NCI-H446 treated with DMSO at 0.1 percent for 48 hours (cell line): ENCODE data around the gene GP1BA.
A peak's percentile ranks its signal among the peaks of the same experiment; 100 is the strongest.

Source experiments
- DNase-seq: peaks from one replicate; lab custom pipeline; 2025; lab: John Stamatoyannopoulos, UW

Gene GP1BA

DNA sequence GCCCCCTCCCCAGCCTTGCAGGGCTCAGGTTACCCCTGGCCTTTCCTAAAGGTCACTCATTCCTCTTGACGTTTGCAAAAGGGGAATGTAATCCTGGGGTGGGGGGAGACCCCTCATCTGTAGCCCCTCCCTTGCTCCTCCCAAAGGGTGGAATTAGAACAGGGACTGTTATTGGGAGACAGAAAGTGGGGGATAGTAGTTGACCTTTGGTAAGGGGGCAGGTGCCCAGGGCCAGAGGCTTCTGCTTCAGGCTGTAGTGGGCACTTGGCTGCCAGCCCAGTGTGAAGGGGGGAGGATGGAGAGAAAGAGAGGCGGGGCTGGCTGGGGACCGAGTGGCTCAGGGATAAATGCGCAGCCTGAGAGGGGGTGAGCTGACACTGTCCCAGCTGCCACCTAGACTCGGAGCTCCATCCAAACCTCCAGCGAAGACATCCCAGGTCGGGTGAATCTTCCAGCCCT is 18.7 kb downstream of the GP1BA start, which contains the start of gene ENO3:
TSS of gene ENO3 (plus strand) at position 374 of the 459 bp plus-strand sequence. CDS start 711 bp downstream, outside the sequence.
- DNase-seq, result no peak

DNA sequence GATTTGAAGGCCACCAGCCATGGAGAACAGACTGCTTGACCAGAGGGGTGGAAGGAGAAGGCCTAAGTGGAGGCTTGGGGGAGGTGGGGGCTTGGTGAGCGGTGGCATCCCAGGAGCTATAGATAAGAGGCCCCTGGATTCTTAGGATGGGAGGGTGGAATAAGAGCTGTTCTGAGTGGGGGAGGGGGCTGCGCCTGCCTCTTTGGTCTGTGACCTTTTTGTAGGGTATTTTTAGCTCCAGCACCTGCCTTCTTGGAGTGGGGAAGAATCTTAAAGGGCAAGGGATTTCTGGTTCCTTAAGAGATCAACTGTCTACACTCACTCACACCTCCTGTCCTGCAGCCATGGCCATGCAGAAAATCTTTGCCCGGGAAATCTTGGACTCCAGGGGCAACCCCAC is 19.4 kb downstream of the GP1BA start:
- DNase-seq, result no peak

DNA sequence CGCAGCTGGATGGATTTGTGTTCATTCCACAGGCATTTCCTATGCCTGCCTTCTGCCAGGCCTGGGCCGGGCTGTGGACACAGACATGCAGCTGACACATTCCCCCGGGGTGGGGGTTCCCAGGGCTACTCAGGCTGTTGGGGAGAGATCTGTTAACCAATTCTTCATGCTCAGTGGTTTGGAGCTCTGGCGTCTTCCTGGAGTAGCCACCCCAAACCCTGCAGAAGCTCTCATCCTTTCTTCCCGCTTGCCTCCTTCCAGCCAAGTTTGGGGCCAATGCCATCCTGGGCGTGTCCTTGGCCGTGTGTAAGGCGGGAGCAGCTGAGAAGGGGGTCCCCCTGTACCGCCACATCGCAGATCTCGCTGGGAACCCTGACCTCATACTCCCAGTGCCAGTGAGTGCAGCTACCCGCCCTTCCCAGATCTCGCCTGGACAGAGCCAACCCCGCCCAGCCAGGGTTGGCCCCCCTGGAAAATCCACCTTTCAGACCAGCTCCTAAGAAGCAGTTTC is 21.4 kb downstream of the GP1BA start:
- no peak for DNase-seq

DNA sequence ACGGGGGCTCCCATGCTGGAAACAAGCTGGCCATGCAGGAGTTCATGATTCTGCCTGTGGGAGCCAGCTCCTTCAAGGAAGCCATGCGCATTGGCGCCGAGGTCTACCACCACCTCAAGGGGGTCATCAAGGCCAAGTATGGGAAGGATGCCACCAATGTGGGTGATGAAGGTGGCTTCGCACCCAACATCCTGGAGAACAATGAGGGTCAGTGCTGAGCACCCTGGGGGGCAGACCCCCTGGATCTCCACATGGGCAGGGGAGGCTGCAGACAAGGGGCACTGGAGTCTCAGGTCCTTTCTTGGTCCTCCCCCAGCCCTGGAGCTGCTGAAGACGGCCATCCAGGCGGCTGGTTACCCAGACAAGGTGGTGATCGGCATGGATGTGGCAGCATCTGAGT is 23.0 kb downstream of the GP1BA start:
- no peak for DNase-seq

DNA sequence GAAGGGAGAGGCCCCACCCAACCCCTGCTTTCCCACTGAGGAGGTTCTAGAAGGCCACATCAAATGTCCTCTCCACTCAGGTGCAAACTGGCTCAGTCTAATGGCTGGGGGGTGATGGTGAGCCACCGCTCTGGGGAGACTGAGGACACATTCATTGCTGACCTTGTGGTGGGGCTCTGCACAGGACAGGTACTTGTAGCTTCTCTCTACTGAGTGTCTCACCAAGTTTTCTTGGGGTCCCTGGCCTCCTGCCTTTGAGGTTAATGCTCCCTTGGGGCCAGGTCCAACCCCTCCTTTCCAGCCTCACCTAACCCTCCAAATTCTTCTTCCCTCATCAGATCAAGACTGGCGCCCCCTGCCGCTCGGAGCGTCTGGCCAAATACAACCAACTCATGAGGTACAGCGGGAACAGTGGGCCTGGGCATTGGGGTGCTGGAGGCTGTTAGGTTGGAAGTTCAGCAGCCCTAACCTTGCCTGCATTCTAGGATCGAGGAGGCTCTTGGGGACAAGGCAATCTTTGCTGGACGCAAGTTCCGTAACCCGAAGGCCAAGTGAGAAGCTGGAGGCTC is 24.5 kb downstream of the GP1BA start:
- DNase-seq, result no peak

DNA sequence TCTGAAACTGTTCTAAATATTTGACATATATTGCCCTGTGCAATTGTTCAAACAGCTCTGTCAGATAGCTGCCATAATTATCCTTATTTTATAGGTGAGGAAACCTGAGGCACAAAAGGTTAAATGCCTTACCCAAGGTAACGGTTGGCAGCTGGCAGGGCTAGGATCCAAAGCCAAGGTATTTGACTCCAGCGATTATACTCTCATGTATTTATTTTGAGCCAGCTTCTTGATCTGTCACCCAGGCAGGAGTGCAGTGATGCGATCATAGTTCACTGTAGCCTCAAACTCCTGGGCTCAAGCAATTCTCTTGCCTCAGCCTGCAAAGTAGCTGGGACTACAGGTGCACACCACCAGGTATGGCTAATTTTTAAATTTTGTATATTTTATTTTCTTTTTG is 26.0 kb downstream of the GP1BA start:
- DNase-seq, result no peak

DNA sequence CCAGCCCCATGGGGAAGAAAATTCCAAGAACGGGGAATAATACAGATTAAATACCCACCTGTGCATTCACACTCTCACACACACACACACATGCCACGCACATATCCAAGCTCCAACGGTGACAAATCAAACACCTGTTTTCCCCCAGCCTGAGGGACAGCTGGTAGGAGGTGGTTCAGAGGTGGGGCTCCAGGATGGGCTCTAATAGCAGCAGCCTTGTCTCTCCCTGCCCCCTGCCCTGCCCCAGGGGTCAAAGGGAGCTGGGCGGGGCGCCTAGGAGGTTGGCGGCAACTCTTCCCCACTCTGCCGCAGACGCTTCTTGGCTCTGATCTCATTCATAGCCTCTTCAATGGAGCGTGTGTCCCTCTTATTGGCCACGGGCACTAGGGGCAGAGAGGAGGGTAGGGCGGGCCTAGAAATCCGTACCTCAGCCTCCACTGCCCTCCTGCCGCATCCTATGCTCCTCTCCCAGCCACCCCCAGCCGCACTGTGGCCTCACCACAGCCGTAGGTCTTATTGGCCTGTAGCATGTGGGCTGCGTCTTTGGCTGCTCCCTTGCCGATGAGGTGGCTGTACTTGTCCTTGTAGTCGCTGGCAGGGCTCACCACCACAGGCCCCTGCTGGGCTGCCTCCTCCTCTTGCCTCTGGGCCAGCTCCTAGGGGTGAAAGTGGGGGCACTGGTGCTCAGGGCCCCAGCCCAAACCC is 27.3 kb downstream of the GP1BA start:
- DNase-seq, result no peak

DNA sequence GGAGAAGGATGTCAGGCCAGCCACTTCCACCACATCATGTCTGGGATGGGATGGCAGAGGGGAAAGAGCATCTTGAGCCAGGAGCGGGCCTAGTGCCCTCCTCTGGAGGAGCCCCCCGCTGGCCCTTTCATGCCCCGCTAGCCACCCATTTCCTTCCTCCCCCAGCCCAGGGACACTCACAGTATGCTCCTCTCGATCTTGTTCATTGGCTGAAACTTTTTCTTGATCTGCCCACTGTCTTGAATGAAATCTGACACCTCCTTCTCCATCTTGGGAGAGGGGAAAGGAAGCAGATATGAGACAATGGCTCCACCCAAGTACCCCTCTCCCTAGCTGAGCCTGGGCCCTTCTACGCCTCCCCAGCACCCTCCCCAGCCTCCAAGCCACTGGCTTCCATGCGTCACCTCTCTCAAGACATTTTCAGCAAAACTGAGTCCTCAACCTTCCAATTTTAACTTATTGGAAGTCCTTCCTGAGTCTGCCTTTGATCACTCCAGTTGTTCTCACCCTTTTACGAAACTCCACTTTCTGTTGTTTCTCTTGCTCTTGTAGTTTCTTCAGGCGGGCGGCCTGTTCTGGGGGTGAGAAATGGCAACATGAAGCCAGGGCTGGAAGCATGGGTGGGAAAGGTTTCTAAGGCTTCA is 28.3 kb downstream of the GP1BA start:
- no peak for DNase-seq

DNA sequence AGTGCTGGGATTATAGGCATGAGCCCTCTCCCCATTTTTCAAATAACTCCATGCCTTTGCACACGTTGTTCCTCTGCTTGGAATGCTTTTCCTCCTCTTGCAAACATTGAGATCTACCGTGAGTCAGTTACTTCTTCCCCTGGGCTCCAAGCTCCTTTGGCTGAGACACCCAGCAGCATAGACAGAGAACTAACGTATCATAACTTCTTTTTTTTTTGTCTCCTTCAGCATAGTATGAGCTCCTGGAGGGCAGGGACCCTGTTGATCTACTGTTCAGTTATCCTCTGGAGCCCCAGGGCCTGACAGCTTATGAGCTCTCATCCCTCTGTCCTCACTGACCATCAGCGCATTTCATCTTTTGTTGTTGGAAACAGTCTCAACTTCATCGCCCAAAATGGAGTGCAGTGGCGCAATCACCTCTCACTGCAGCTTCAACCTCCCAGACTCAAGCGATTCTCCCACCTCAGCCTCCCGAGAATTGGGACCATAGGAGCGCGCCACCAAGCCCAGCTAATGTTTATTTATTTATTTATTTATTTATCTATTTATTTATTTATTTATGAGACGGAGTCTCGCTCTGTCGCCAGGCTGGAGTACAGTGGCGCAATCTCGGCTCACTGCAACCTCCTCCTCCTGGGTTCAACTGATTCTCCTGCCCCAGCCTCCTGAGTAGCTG is 33.4 kb downstream of the GP1BA start:
- no peak for DNase-seq

DNA sequence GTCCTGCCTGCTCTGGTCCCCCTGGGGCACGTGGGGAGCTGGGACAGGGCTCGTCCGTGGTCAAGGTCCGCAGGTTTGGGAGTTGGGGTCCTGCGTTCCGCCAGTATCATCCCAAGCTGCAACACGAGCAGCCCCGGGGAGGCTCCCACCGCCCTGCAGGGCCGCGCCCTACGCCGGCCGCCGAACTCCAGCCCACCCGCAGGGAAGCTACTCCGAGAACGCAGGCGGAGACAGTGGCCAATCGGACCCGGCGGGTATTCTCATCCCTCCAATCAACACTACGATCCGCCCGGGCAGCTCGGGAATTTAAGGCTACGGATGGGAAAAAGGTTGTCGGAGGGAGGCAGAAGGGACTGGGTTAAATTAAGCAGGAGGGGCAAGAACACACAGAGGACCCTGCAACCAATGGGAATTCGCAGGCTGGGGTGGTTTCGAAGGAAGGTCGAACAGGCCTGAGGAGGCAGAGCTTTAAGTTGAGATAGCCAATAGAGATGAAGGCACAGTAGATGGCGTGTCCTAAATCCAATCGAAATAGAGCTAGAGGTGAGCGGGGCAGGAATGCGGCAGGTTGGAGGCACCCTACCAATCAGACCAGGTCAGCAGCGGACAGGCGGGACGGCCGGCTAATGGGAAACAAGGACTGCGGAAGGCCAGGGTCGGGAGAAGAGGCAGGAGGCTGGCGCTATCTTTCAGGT is 34.9 kb downstream of the GP1BA start:
- peak; percentile 99 for DNase-seq

DNA sequence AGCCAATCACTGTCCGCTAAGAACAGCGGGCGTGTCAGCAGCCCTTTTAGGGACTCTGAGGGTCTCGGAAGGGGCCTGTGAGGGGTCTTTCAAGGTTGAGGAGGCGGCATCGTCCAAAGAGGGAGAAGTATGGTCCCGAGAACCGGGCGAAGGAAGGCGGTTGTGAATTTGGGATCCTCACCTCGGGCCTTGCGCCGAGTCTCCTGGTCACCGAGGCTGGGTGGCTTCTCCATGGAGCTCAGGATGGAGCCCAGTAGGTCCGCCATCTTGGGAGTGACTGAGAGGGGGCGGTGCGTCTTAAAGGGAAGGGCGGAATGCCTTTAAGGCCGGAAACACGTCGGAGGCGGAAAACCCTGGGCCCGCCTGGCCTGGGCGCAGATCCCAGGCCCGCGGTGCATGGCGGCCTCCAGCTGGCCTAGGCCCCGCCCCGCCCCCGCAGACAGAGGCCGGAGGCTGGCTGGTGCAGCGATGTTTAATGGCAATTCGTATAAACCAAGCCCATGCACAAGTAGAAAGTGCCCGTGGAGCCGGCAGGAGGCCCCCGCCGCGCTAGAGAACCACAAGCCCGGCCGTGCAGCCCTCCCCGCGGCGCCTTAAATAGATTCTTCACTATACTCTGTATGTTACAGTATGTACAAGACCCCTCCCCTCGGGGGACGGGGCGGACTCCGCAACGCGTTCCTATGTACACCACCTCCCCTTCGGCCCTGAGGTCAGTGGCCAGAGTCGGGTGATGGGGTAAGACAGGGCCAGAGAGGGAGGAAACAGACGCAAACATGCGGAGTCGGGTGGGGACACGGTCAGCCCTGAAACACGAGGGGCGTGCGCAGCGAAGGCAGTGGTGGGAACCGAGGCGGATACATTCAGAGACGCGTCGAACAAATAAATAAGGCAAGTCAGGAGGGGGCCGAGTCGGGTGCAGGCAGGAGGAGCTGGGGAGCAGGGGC is 35.7 kb downstream of the GP1BA start, which contains the start of gene SPAG7:
TSS of gene SPAG7 (minus strand) at position 279 of the 947 bp plus-strand sequence. CDS start at position 266, 13 bp downstream.
- DNase-seq, result peak; percentile 88

DNA sequence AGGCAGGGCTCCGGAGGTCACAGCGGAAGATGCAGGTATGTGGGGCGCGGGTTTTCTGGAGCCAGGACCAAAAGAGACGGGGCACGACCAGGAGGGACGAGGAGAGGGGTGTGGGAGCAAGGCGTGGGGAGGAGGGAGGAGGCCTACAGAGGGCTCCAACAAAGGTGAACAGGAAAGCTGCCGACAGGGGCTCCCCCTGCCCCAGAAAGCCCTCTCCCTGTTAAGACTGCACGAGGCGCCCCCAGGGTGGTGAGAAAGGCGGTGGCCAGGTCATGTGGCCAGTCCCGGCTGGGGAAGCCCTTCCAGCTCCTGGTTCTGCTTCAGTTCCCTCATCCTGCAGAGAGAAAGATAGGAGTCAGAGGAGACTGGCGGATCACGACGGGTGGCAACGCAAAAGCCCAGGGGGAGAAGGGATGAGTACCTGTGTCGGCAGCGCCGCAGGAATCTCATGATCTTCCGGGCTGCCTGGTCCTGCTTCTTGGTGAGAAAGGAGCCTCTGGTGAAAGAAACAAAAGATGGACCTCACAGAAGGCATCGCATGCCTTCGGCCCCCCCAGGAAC is 36.5 kb downstream of the GP1BA start:
- no peak for DNase-seq

DNA sequence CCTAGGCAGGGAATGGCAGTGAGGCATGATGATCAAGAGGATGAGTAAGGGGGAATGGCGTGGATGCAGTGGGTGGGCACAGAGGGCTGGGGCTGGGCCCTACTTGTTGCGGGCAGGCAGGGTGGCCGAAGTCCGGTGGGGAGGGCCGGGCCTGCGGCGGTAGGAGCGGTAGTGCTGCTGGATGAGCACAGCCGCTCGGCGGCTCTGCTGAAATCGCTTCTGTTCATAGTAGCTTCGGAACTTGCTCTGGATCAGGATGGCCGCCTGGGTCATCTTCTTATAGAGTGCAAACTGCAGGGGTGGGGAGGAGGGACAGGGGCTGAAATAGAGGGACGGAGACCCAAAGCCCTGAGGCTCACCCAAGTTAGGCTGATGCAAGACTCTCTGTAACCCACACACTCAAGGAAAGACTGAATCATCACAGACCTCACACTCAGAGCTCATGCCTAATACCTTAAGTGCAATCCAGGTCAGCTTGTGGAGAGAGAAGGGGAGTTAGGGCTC is 37.0 kb downstream of the GP1BA start:
- no peak for DNase-seq

DNA sequence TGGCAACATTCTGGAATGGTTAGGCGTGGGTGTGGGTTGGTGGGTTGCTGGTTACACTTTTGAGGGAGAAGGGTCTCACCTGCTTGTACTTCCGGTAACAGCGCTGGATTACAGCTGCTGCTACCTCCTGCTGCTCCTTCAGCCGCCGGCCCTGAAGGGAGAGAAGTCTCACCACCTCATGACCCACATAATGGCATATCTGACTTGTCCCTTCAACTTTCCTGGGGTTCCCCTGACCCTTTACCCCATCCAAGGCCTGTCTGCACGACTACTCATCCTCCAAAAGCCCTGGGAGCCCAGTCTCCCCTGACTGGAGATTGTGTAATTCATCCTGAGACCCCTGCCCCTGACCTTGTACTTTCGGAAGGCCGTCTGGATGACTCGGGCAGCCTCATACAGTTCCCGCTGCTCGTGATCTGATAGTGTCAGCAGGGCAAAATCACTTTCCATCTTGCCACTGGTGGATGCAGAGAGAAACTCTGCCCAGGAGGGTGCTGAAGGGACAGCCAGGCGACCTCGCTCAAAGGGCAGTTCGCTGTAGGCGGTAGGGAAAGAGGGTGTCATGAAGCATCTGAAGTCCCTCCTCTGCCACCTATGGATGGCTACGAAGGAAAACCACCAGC is 37.6 kb downstream of the GP1BA start:
- DNase-seq, result no peak

DNA sequence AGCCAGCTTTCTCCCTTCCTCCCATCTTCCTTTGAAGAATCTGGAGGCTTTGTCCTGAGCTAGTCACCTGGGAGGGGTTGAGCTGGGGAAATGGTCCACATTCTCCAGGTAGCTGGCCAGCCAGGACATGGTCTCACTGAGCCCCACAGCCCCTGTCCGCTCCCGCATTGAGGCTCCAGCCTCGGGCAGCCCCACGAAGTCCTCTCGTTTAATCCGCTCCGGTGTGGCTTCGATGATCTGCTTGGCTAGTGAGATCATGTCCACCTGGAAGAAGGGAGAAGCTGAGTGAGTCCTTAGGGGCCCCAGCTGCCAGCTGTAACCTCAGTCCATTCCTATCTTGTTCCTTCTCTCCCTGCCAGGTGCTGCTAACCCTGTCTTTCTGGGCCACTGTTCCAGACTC is 38.2 kb downstream of the GP1BA start:
- no peak for DNase-seq

DNA sequence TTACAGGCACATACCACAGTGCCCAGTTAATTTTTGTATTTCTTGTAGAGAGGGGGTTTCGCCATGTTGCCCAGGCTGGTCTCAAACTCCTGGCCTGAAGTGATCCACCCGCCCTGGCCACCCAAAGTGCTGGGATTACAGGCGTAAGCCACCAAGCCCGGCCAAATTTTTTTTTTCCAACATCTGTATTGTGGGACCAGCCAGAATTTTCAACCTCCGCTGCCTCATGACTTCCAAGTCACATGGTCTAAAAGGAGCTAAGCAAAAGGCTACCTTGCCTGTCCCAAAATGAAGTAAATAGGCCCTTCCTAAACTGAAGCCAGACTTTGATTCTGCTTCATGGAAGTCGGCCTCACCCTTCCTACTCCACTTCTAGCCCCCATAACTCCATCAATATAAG is 39.7 kb downstream of the GP1BA start:
- DNase-seq, result no peak

DNA sequence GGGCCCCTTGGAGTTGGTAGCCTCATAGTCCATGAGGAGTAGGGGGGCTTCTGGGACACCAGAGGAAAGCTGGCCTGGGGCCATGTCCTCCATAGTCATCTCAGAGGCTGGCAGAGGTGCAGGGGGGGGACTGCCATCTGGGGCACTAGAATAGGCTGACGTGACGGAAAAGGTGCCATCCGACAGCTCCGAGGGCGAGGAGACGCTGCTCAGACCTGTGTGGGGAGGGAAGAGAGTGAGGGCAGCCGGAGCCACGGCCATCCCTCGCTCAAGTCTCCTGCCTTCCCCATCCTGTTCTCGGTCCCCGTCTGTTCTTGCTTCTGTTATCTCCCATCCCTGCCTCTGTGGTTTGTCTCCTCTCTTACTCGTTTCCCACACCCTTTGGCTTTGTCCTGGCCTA is 40.2 kb downstream of the GP1BA start:
- DNase-seq, result no peak

DNA sequence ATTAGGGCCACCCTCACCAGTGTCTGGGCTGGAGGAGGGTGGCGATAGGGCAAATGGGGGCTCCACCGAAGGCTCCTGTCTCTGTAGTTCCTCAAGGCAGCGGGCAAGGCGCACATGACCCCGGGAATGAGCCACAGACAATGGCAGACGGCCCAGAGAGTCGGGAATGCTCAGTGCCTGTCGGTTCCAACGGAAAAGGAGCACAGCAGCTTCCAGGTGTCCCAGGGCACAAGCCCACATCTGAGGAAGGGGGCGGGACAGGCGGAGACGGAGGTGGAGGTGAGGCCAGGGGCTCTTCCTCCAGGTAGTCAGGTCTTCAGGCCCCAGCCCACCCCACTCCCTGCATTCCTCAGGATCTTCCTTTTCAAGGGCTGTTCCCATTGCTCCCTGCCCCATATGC is 40.7 kb downstream of the GP1BA start:
- no peak for DNase-seq

DNA sequence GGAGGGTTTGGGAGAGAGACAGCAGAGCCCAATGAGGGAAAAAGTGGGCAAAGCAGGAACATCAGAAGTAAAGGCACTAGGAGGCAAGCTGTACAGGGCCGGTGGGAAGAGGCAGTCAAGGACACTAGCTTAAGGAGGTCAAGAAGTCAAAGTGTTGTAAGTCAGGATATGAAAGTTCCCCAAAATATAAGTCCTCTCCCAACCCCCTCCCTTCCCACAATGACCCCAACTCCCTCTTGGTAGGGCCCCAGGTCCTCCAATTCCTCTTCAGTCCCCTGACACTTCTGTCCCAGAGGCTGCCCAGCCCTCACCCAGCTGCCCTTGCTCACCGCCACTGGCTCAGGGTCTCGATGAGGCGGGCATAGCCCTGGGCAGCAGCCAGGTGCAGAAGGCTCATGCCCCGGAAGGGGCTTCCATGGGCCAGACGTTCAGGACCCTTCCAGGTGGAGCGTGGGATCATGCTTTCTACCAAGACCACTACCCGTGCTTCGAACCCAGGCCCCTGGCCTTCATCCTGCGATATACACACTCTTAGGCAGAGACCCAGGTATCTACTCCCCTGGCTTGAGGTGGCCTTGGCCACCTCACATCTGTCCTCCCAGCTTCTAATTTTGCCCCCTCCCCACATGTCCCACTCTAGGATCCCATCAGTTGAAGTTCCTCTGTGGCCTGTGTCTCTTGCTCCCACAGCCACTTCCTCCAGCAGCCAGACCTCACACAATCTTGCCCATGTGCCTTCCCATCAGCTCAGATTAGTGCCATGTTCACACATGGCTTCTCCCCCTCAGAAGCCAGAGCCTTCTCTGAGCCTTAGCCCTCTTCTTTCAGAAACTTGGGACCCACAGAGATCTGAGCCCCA is 41.4 kb downstream of the GP1BA start:
- DNase-seq, result no peak
